Common myeloid progenitor, CD34-positive (primary cell): ENCODE measurements around the gene SUOX. TPM values are rescaled to one million over a fixed set of nuclear protein-coding genes. Genes with fewer than 3 reads are reported as not detected.

Source experiments
- CTCF ChIA-PET: fragments of 350-600 bp; sonication (Branson Sonifier 250); formaldehyde crosslinking; loops from one replicate; lab custom pipeline; 2021; ENCODE audit warnings: antibody characterized with exemption; lab: Charles Lee
- POLR2A ChIA-PET: fragments of 350-600 bp; sonication (Branson Sonifier 250); formaldehyde crosslinking; loops from one replicate; lab custom pipeline; 2021; ENCODE audit warnings: antibody characterized with exemption; lab: Charles Lee
- DNase-seq, 3 donors: peaks; one replicate each; pipeline versions ENCODE4 v3.0.0 to v3.0.0-alpha.2; 2013
- H3K27ac ChIP-seq, 2 experiments: 1 replicate in 1 of 2; 2 replicates in 1 of 2; pipeline ENCODE4 v1.7.0; 2013; ENCODE audit warnings: inconsistent platforms in 2 of 2, low read length in 2 of 2, mild to moderate bottlenecking in 2 of 2, low read depth in 1 of 2, moderate library complexity in 1 of 2; ENCODE audit not compliant: severe bottlenecking in 2 of 2, insufficient read depth in 1 of 2, poor library complexity in 1 of 2
- H3K27me3 ChIP-seq, 5 experiments: replicated peaks in 2 of 5; 1 replicate in 3 of 5; 2 replicates in 2 of 5; pipeline versions ENCODE4 v1.6.1 to v1.7.0; 2013; ENCODE audit warnings: low read length in 4 of 5, mild to moderate bottlenecking in 2 of 5, moderate library complexity in 2 of 5, inconsistent platforms in 1 of 5; ENCODE audit not compliant: insufficient read depth in 5 of 5, control insufficient read depth in 4 of 5
- H3K36me3 ChIP-seq, 4 experiments: 1 replicate in 2 of 4; 2 replicates in 2 of 4; pipeline versions ENCODE4 v1.6.1 to v1.7.0; 2013; ENCODE audit warnings: low read length in 3 of 4, control low read depth in 1 of 4, mild to moderate bottlenecking in 1 of 4; ENCODE audit not compliant: control insufficient read depth in 4 of 4, insufficient read depth in 4 of 4
- H3K4me1 ChIP-seq, 4 experiments: 1 replicate in 3 of 4; 2 replicates in 1 of 4; pipeline versions ENCODE4 v1.6.1 to v1.7.1; 2013; ENCODE audit warnings: low read length in 3 of 4, mild to moderate bottlenecking in 3 of 4, control low read depth in 1 of 4, inconsistent platforms in 1 of 4, moderate library complexity in 1 of 4; ENCODE audit not compliant: control insufficient read depth in 4 of 4, insufficient read depth in 4 of 4; ENCODE audit errors: control extremely low read depth in 1 of 4
- H3K4me3 ChIP-seq, 7 experiments: 1 replicate in 4 of 7; 2 replicates in 3 of 7; pipeline versions ENCODE4 v1.5.1 to v1.7.0; 2013; ENCODE audit warnings: mild to moderate bottlenecking in 7 of 7, low read length in 6 of 7, moderate library complexity in 6 of 7, inconsistent platforms in 2 of 7, low read depth in 2 of 7, control low read depth in 1 of 7; ENCODE audit not compliant: insufficient read depth in 4 of 7, control insufficient read depth in 1 of 7; ENCODE audit errors: extremely low read depth in 1 of 7
- H3K9me3 ChIP-seq, 5 experiments: 1 replicate in 4 of 5; 2 replicates in 1 of 5; pipeline versions ENCODE4 v1.6.1 to v1.7.1; 2013; ENCODE audit warnings: low read length in 4 of 5, mild to moderate bottlenecking in 2 of 5, inconsistent platforms in 1 of 5, low read depth in 1 of 5, moderate library complexity in 1 of 5; ENCODE audit not compliant: control insufficient read depth in 4 of 5, insufficient read depth in 2 of 5; ENCODE audit errors: control extremely low read depth in 1 of 5
- WGBS: methylation state at CpG from one replicate; pipeline ENCODE4 v1.1.5; 2013; ENCODE audit not compliant: insufficient coverage; 5-methylcytosine and 5-hydroxymethylcytosine counted together
- polyA plus RNA-seq: library from polyadenylated mRNA; unstranded; fragments of 120-200 nt; gene quantifications from one replicate; pipeline ENCODE4 v1.2.1, GENCODE V29; 2013

SUOX gene
- polyA plus RNA-seq, result 17.9 TPM

DNA sequence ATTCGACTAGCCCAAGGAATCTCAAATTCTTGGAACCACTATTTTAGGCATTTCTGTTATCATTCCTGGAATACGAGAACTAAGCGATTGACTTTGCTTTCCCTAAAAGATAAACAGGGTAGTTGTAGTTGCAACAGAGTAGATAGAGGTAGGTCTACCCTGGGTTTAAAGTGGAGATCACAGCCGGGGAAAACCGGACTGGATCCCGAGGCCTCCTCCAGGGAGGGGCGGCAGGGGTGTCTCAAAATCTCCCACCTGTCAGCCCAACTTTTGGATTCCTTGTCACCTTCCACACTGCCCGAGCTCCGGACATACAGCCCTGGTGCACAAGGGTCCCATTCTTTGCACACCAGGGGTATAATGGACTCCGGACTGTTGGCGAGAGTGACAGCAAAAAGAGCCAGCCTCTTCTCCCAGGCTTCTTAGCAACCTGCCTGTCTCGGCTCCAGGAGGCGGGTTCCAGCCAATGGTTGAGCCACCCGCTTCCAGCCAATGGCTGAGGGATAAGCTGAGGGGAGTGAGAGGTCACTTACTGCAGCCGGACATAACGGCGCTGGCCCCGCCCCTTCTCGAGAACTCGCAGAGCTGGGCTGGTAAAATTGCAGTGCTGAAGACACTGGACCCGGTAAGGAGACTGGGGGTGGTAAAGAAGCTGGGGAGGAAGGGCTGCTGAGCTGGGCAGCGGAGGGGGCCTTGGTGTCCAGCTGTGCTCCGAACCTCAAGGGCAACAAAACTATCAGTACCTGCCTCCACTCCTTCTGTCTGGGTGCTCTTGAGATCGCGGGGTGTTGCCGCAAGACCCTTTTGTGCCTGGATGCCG lies at the start of gene SUOX:
SUOX (plus strand) TSS at position 562 of the 820 bp plus-strand sequence. CDS start 4,946 bp downstream, outside the sequence.
- Histone ChIP-seq H3K27me3 (no peaks in the 10 kb centered on the region), H3K36me3 (peaks cover 15 to 31% (median 28%) of the 10 kb centered on the region in 4 experiments), H3K4me3 (peak within 1 kb of the TSS; percentile 79 to 95 (median 85)), H3K9me3 (no peaks in the 10 kb centered on the region), H3K4me1 (peaks cover 0 to 20% (median 17%) of the 10 kb centered on the region in 4 experiments), H3K27ac (peak within 1 kb of the TSS; percentile 59 to 83)
- ChIA-PET CTCF (interaction anchor here (0.8 to 16.0 kb wide), 17 partner anchors 9 to 57 kb away, joined by 3 to 290 read pairs (median 9); partner anchors contain the start of genes IKZF4 and RAB5B), POLR2A (interaction anchor here (0.9 to 1.2 kb wide), 2 partner anchors 30 to 44 kb away, joined by 3 read pairs; no protein-coding TSS in a partner anchor)
- DNase-seq, result peak; percentile 72 to 89 (median 86)
- 1% methylated on average over 17 of the region's 27 CpGs for WGBS

DNA sequence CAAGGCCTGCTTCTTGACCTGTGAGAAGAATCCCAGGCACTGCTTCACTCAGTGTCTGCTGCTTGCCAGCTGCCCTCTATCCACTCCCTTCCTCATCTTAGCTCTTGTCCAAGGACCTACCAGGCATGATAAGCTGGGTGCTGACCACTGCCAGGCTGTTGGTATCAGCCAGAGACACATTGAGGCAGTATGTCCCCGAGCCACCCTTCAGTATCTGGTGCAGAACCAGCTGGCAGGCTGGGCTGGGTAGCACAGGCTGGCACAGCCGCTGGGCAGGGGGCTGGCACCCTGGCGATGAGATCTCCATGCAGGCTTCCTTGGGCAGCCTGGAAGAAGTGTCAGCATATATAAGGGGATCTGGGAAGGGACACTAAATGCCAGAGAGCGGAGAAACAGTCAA lies 41.7 kb upstream of the SUOX start:
- Histone ChIP-seq H3K36me3 (peaks cover 5 to 40% (median 30%) of the 10 kb centered on the region in 4 experiments), H3K27me3 (no peaks in the 10 kb centered on the region), H3K4me3 (no peak overlapping the region), H3K27ac (no peak overlapping the region), H3K4me1 (no peaks in the 10 kb centered on the region), H3K9me3 (no peaks in the 10 kb centered on the region)
- ChIA-PET CTCF (interaction anchor here (0.6 to 5.9 kb wide), 7 partner anchors 14 to 273 kb away, joined by 3 to 37 read pairs (median 6); partner anchors contain the start of gene RAB5B), POLR2A (no interaction called here)
- WGBS, result 92% methylated on average over 4 of the region's 4 CpGs
- DNase-seq, result no peak

DNA sequence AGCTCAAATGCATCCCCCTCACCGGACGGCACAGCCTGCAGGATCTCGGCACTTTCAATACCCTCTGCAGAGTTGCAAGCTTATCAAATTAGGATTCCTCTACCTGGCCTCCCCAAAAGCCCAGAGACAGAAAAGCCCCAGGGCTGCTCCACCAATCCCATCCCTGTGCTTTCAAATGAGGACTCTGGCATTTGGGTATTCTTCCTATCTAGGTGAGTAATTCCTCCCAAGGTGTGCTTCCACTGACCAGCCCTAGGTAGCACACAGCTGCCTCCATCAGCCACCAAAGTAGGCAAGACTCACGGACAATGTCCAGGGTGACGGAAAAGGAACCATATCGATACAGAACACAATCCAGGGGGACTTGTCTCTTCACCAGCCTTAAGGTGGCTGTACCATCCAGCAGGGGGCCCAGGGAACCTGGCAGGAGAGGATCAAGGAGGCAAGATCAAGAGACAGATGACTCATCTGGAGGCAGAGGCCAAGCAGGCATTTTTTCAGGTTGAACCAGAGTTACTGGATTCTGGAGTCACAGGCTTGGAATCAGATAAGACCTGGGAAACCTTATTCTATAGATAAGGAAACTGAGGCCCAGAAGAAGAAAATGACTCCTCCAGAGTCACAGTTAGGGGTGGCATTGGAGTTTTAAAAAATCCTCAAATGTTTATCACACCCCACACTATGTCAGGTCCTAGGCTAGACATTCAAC lies 41.1 kb upstream of the SUOX start:
- 94% methylated on average over 5 of the region's 6 CpGs for WGBS

DNA sequence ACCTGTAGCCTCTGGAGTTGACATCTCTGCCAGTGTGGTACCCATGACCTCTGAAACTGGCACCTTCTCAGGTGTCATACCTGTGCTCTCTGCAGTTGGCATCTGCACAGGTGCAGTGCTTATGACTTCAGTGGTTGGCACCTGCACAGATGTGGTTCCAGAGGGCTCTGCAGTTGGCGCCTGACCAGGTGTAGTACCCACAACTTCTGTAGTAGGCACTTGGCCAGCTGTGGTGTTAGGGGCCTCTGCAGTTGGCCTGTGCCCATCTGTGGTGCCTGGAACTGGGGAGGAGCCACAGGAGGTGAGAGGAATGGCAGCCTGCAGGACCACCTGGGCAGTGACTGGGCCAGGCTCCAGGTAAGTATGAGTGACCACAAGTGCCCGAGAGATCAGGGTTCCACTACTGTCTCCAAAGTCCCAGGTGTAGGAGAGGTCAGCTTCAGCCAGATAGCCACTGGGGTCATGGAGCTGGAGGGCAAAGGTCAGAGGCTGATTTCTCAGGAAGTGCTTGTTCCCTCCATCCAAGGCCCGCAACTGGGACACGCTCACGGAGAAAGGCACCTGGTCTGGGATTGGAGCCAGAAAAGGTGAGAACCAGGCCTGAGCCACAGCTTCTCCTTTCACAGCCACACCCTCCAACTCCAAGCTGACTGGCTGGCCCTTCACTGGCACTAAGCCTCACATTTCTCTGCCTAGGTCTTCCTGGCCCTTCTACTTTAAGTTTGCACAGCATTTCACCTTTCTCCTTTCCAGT lies 39.8 kb upstream of the SUOX start:
- H3K4me3 ChIP-seq, result no peak overlapping the region
- no peak for DNase-seq
- WGBS, result 93% methylated on average over 4 of the region's 5 CpGs
- ChIA-PET CTCF (interaction anchor here (0.6 to 5.9 kb wide), 8 partner anchors 9 to 136 kb away, joined by 3 to 37 read pairs (median 4); partner anchors contain the start of gene SUOX), POLR2A (no interaction called here)
- H3K36me3 ChIP-seq, result peaks cover 2 to 26% (median 18%) of the 10 kb centered on the region in 4 experiments
- H3K4me1 ChIP-seq, result no peaks in the 10 kb centered on the region
- no peaks in the 10 kb centered on the region for H3K9me3 ChIP-seq
- no peak overlapping the region for H3K27ac ChIP-seq
- H3K27me3 ChIP-seq, result no peaks in the 10 kb centered on the region

More for the DNA sequence above, 41.1 kb upstream of the SUOX start:
- Histone ChIP-seq H3K36me3 (peaks cover 5 to 40% (median 30%) of the 10 kb centered on the region in 4 experiments), H3K27me3 (no peaks in the 10 kb centered on the region), H3K27ac (no peak overlapping the region), H3K9me3 (no peaks in the 10 kb centered on the region), H3K4me3 (no peak overlapping the region), H3K4me1 (no peaks in the 10 kb centered on the region)
- peak; percentile 42 to 67 (median 65) for DNase-seq
- ChIA-PET CTCF (interaction anchor here (0.6 to 5.9 kb wide), 9 partner anchors 13 to 273 kb away, joined by 3 to 37 read pairs (median 6); partner anchors contain the start of genes RAB5B and SUOX), POLR2A (interaction anchor here (0.6 kb wide), 1 partner anchor 742 kb away, joined by 3 read pairs; no protein-coding TSS in a partner anchor)

DNA sequence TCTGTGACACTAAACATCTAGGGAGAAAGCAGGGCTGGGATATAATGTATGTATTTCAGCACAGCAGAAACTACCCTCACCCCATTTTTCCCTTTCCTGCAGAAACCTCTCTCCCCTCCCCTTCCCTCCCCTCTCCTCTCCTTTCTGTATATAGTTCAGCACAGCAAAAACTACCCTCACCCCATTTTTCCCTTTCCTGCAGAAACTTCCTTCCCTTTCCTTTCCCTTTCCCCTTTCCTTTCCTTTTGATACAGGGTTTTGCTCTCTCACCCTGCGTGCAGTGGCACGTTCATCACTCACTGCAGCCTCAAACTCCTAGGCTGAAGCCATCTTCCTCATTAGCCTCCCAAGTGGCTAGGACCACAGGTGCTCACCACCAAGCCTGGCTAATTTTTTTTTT lies 33.3 kb upstream of the SUOX start:
- H3K4me3 ChIP-seq, result no peak overlapping the region
- peaks cover 10 to 22% (median 17%) of the 10 kb centered on the region in 4 experiments for H3K4me1 ChIP-seq
- H3K9me3 ChIP-seq, result no peaks in the 10 kb centered on the region
- WGBS, result 100% methylated on average over 1 of the region's 2 CpGs
- CTCF ChIA-PET, result no interaction called here
- peaks cover 0 to 10% (median 0%) of the 10 kb centered on the region in 4 experiments for H3K36me3 ChIP-seq
- no peak for DNase-seq
- no peak overlapping the region for H3K27ac ChIP-seq
- POLR2A ChIA-PET, result no interaction called here
- no peaks in the 10 kb centered on the region for H3K27me3 ChIP-seq

DNA sequence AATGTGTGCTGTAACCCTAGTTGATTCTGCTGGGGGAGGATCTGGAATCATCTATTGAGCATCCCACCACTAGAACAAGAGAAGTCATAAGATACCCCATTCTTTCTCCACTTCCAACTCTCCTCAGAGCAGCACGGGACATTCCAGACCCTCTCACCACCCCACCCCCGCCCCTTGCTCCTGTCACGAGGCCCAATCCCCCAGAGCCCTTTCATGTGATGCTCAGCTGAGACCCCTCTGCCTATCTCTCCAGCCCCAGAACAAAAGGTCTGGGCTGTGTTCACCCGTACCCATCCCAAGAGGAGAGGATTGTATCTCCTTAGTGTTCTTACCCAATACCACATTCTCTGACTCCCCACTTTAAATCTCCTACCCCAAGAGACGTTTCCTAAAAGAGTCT lies 31.8 kb upstream of the SUOX start:
- ChIA-PET CTCF (interaction anchor here (1.4 kb wide), 1 partner anchor 17 kb away, joined by 3 read pairs; no protein-coding TSS in a partner anchor), POLR2A (no interaction called here)
- Histone ChIP-seq H3K4me3 (no peak overlapping the region), H3K9me3 (no peaks in the 10 kb centered on the region), H3K27ac (no peak overlapping the region), H3K27me3 (no peaks in the 10 kb centered on the region), H3K36me3 (peaks cover 0 to 22% (median 1%) of the 10 kb centered on the region in 4 experiments), H3K4me1 (peaks cover 10 to 22% (median 17%) of the 10 kb centered on the region in 4 experiments)
- WGBS, result 92% methylated on average over 3 of the region's 5 CpGs
- DNase-seq, result no peak
